Activated naive CD4-positive, alpha-beta T cell treated with anti-CD3 and anti-CD28 coated beads, Interleukin-2, amount 10 ng/mL, durations not matched to agents 5 hours and 36 hours (primary cell): Measurements from ENCODE around the gene VSIG10L. TPM values are rescaled to one million over a fixed set of nuclear protein-coding genes. Genes with fewer than 3 reads are reported as not detected.

Experiments used
- total RNA-seq, 2 experiments: library from RNA; stranded (reverse); gene quantifications; one replicate each; pipeline ENCODE4 v1.2.3, GENCODE V29; 2021

Gene VSIG10L
- under 1 TPM; 0.28 to 0.46 TPM for total RNA-seq

DNA sequence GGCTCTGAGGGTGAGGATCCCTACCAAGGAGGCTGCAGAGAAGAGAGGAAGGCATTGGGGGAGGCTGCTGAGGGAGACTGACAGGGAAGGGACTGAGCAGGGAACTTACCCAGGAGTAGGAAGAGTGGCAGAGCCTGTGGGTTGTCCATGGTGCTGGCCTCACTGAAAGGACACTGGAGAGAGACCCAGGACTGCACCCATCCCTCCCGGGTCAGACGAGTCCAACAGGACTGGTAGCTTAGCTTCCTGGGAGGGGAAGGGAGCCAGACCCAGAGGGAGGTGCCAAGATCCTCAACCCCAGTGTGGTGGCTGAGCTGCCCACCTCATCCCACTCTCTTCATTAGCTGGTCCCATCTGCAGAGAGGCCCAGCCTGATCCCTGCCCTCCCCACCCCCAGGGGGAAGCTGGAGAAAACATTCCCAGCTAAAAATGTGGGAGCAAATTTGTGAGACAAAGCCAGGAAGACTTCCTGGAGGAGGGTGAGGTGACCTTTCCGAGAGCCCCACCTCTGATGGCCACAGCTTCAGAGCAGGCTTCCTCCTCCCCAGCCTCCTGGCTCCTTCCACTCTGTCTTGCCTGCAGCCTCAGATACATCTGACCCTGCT, at the start of gene VSIG10L:
Gene VSIG10L (minus strand): TSS at position 164 of the 605 bp plus-strand sequence. CDS start 15 bp downstream, at position 149.

DNA sequence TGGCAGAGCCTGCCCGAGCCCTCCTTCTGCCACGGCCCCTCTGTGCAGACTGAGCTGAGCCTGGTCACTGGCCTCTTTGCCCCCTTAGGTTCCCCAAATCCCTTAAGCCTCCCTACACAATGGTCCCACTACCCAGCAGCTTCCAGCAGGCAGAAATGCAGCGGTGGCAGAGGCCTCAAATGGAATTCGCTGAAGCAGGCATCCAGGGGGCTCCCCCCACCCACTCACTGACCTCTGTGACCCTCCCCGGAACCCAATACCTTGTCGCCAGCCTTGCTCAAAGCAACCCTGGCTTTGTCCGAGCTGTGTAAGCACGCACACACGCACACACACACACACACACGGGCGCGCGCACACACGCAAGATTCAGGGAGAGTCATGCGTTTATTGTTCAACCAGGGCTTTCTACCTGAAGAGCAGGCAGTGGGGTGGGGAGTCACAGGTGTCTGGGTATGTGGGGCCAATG, 46.0 kb upstream of the VSIG10L start, which contains the start of gene LIM2:
Gene LIM2 (minus strand): TSS at position 51 of the 466 bp plus-strand sequence. CDS start 531 bp downstream, outside the sequence.

DNA sequence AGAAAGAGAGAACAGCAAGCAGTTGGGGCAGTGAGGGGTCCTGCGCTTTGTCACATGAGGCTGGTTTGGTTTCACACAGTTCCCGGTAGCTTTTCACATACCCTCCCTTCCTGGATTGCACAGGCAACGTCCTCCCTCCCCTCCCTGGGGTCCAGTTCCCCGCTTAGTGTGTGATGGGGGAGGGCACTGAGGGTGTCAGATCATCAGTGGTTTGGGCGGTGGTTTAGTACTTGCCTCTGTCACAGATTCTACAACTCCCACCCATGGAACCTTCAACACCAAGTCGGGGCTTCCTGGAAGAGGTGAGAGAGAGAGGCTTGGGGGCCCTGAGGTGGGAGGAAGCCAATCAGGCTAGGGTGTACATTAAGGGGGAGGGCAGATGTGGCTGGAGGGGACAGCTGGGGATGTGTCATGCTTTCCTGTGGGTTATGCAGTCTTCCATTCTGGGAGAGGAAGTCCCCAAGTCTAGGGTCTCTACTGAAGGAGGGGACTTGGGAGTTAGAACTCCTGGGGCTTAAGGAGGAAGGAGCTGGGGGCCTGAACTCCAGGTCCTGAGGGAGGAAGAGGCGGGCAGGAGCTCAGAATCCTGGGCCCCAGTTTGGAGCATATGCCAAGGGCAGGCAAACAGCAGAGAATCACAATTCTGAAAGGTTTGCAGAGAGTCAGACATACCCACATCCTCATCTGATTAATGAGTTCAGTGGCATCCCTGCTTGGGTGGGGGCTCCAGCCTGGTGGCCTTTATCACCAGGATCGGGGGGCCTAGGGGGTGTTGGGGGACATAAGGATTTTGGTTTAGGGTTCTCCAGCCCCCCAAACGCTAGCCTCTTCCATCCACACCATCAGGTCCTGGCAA, 30.9 kb upstream of the VSIG10L start, which contains the start of gene NKG7:
Gene NKG7 (minus strand): TSS at position 6 of the 856 bp plus-strand sequence. CDS start 119 bp downstream, outside the sequence.

DNA sequence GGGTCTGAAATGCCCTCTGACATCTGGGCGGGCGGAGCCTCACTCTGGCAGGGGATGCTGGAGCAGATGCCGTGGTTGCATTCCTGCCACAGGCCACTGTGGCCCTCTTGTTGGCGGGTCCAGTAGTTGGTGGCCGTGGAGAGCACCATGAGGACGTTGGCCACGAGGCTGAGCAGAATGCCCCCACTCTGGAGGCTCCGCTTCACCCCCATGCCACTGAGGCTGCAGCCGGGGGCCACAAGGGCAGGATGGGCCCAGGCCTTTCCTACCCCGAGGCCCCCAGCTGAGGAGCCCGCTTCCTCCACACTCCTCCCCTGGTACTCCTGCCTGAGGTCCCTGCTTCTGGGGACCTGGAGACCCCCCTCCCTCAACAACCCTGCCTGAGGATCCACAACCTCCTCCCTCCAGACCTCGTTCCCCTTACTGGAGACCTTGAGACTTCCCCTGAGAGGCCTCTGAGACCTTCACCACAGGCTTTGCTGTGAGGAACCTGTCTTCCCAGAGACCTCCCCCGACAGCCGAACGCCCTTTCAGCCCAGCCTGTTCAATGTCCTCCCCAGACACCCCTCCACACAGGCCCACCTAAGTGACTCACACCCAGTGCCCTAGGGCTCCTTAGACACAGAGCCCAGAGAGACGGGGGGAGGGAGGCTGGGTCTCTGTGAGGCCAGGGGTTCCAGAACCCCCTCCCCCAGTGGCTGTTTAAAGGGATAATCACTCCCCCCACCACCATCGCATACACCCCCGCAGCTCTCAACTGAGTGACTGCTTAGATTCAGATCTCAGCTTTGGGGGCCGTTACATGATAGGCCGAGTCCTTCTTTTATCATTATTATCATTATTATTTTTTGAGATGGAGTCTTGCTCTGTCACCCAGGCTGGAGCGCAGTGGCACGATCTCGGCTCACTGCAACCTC, 26.7 kb upstream of the VSIG10L start, which contains the start of gene CLDND2:
Gene CLDND2 (minus strand): TSS at position 638 of the 917 bp plus-strand sequence. CDS start 426 bp downstream, at position 212.

DNA sequence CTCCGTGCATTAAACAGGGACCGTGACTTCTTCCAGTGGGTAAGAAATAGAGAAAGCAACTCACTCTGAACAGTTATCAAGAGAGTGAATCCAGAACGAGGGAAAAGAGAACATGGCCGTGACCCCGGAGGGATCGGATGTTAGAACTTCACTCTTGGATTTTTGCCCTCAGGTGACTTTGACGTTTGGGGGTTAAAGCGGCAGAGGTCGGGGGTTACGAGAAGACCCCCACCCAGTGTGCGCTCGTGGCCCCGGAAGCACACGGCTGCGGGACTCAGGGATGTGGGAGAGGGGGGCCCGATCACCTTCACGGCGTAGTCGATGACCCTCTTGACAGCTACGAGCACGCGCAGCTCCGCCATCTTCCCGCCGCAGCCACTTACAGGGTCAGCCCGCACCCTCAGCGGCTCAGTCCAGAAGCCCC, 24.0 kb upstream of the VSIG10L start, which contains the start of gene ETFB:
Gene ETFB (minus strand): TSS at position 424 of the 424 bp plus-strand sequence. CDS start 62 bp downstream, at position 362.

DNA sequence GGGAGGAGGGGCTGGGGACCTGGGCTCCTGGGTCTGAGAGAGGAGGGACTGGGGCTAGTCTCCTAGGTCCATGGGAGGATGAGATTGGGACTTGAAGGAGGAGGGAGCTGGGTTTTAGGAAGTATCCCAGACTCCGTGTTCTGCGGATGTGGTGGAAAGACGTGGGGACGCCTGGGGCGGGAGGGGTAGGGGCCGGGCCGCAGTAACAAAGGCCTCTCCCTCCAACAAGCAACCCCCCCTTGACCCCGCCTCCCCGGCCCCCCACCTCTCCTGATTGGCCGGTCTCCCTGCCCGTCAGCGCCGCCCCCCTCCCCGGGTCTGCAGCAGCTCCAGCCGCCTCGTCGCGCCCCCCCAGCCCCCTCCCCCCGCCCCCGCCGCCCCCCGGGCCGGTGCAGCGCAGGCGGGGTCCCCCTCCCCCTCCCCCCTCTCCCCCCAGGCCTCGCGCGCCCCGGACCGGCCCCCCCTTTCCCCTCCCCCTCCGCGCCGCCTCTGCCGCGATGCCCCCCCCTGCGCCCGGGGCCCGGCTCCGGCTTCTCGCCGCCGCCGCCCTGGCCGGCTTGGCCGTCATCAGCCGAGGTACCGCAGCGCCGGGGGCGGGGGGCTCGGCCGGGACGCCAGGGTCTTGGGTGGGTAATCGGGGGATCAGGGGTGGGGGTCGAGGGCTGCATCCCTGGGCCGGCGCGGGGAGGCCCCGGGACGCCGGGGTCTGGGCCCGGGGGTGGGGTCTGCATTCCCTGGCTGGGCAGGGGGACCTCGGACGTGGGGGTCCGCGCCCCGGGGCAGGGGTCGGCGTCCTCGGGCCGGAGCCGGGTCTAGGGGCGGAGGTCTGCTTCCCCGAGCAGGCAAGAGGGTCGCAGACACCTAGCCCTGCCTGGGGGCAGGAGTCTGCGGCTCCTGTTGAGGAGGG, 30.3 kb downstream of the VSIG10L start, which contains the start of gene IGLON5:
Gene IGLON5 (plus strand): TSS at position 294 of the 907 bp plus-strand sequence. CDS start 204 bp downstream, at position 498.

Other genes starting within 250 kb of the VSIG10L start
- 10 to 100 TPM in 1 of 2 experiments, 1 to 10 TPM in 1; 9.9 to 10.6 TPM for gene CTU1, start 233.7 kb downstream of the VSIG10L start, total RNA-seq
- gene SIGLEC9, start 217.2 kb downstream of the VSIG10L start, total RNA-seq = 1 to 10 TPM; 1.2 TPM
- not detected for gene SIGLEC7, start 199.8 kb downstream of the VSIG10L start, total RNA-seq
- gene CD33, start 117.1 kb downstream of the VSIG10L start, total RNA-seq = 10 to 100 TPM; 15.8 to 16.0 TPM
- gene SIGLECL1, start 91.1 kb downstream of the VSIG10L start, total RNA-seq = not detected
- gene IGLON5, start 30.5 kb downstream of the VSIG10L start, total RNA-seq = not detected
- gene ETFB, start 24.2 kb upstream of the VSIG10L start, total RNA-seq = 100 to 1,000 TPM; 108 to 109 TPM
- gene CLDND2, start 26.9 kb upstream of the VSIG10L start, total RNA-seq = 1 to 10 TPM; 1.4 to 1.9 TPM
- gene NKG7, start 30.5 kb upstream of the VSIG10L start, total RNA-seq = 10 to 100 TPM; 63.6 to 71.5 TPM
- not detected for gene LIM2, start 45.8 kb upstream of the VSIG10L start, total RNA-seq
- gene C19orf84, start 48.5 kb upstream of the VSIG10L start, total RNA-seq = not detected
- not detected for gene SIGLEC10, start 75.5 kb upstream of the VSIG10L start, total RNA-seq
- gene SIGLEC8, start 116.3 kb upstream of the VSIG10L start, total RNA-seq = not detected
- gene CEACAM18, start 136.4 kb upstream of the VSIG10L start, total RNA-seq = not detected
- not detected for gene SIGLEC12, start 159.7 kb upstream of the VSIG10L start, total RNA-seq
- 1 to 10 TPM in 1 of 2 experiments, under 1 TPM in 1; 0.79 to 1.0 TPM for gene SIGLEC6, start 189.5 kb upstream of the VSIG10L start, total RNA-seq
- 10 to 100 TPM in 1 of 2 experiments, 1 to 10 TPM in 1; 7.6 to 10.1 TPM for gene ZNF175, start 229.1 kb upstream of the VSIG10L start, total RNA-seq